ENCODE measurements around the gene MIPEP.

Gene MIPEP

GRCh38 chr13:23810685-23811240 lies 78.4 kb downstream of the MIPEP start:
- DNase-seq (ENCODE audit: low read depth), result no peak

GRCh38 chr13:23808803-23809202 lies 80.4 kb downstream of the MIPEP start:
- DNase-seq (ENCODE audit: low read depth), result no peak

- DNase-seq (ENCODE audit: low read depth), result no peak
These were observed 82.2 kb downstream of the MIPEP start for GRCh38 chr13:23806874-23807526.

- DNase-seq (ENCODE audit: low read depth), result no peak
These were observed 83.4 kb downstream of the MIPEP start for GRCh38 chr13:23805821-23806220.

- no peak for DNase-seq (ENCODE audit: low read depth)
These were observed 84.1 kb downstream of the MIPEP start for GRCh38 chr13:23805122-23805521.

- no peak for DNase-seq (ENCODE audit: low read depth)
These were observed 85.0 kb downstream of the MIPEP start for GRCh38 chr13:23804166-23804565.

- DNase-seq (ENCODE audit: low read depth), result no peak
These were observed 88.1 kb downstream of the MIPEP start for GRCh38 chr13:23801141-23801540.

- no peak for DNase-seq (ENCODE audit: low read depth)
These were observed 89.3 kb downstream of the MIPEP start for GRCh38 chr13:23799945-23800344.

- no peak for DNase-seq (ENCODE audit: low read depth)
These were observed 91.8 kb downstream of the MIPEP start for GRCh38 chr13:23797276-23797903.

GRCh38 chr13:23796551-23796950 lies 92.6 kb downstream of the MIPEP start:
- no peak for DNase-seq (ENCODE audit: low read depth)

- no peak for DNase-seq (ENCODE audit: low read depth)
These were observed 94.7 kb downstream of the MIPEP start for GRCh38 chr13:23794267-23795161.

- DNase-seq (ENCODE audit: low read depth), result no peak
These were observed 95.5 kb downstream of the MIPEP start for GRCh38 chr13:23793711-23794110.

- DNase-seq (ENCODE audit: low read depth), result no peak
These were observed 96.5 kb downstream of the MIPEP start for GRCh38 chr13:23792680-23793079.

- no peak for DNase-seq (ENCODE audit: low read depth)
These were observed 98.5 kb downstream of the MIPEP start for GRCh38 chr13:23790577-23791170.

GRCh38 chr13:23789576-23790346 lies 99.4 kb downstream of the MIPEP start:
- no peak for DNase-seq (ENCODE audit: low read depth)

GRCh38 chr13:23788459-23788858 lies 100.7 kb downstream of the MIPEP start:
- DNase-seq (ENCODE audit: low read depth), result no peak

GRCh38 chr13:23787464-23787863 lies 101.7 kb downstream of the MIPEP start:
- no peak for DNase-seq (ENCODE audit: low read depth)

GRCh38 chr13:23786607-23787006 lies 102.6 kb downstream of the MIPEP start:
- no peak for DNase-seq (ENCODE audit: low read depth)

- DNase-seq (ENCODE audit: low read depth), result no peak
These were observed 110.3 kb downstream of the MIPEP start for GRCh38 chr13:23778879-23779278.

GRCh38 chr13:23778002-23778652 lies 111.1 kb downstream of the MIPEP start:
- DNase-seq (ENCODE audit: low read depth), result no peak

GRCh38 chr13:23777575-23777870 lies 111.7 kb downstream of the MIPEP start:
- no peak for DNase-seq (ENCODE audit: low read depth)

Data from CMK (cell line).